Measurements from ENCODE around the gene CNNM3.

The CNNM3 gene

DNA sequence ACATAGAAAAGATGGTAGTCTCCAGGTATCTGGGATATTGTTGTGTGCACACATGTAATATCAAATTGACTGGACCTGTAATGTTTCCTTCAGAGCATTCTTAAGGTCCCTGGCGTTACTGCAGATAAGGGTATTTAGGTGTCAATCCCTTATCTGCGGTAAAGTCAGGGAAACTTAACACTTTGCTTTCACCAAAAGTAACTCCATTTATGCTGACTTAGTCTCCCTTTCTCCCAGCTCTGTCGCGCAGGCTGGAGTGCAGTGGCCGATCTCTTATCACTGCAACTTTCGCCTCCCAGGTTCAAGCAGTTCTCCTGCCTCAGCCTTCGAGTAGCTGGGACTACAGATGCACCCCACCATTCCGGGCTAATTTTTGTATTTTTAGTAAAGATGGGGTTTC, 1.8 kb downstream of the CNNM3 start:
- H3K27me3 ChIP-seq (ENCODE audit: control insufficient read depth in 5 of 5, insufficient read depth in 4 of 5, low read length in 5 of 5), result no peaks in the 10 kb centered on the region
- H3K4me1 ChIP-seq (ENCODE audit: control insufficient read depth in 5 of 5, insufficient read depth in 5 of 5, low read length in 5 of 5), result peaks cover 7 to 40% (median 33%) of the 10 kb centered on the region in 5 donors
- peaks cover 0 to 13% (median 3%) of the 10 kb centered on the region in 5 donors for H3K36me3 ChIP-seq (ENCODE audit: control insufficient read depth in 5 of 5, insufficient read depth in 5 of 5, low read length in 5 of 5)
- no peak overlapping the region for H3K9ac ChIP-seq (ENCODE audit: low read length in 5 of 5)
- H3K27ac ChIP-seq (ENCODE audit: low read depth, low read length), result no peak overlapping the region
- peak overlapping the region in 3 of 5 donors; percentile 70 to 82 (median 75) for H3K4me3 ChIP-seq (ENCODE audit: low read depth in 1 of 5, low read length in 5 of 5)
- no peaks in the 10 kb centered on the region for H3K9me3 ChIP-seq (ENCODE audit: control insufficient read depth in 5 of 5, low read length in 5 of 5)

DNA sequence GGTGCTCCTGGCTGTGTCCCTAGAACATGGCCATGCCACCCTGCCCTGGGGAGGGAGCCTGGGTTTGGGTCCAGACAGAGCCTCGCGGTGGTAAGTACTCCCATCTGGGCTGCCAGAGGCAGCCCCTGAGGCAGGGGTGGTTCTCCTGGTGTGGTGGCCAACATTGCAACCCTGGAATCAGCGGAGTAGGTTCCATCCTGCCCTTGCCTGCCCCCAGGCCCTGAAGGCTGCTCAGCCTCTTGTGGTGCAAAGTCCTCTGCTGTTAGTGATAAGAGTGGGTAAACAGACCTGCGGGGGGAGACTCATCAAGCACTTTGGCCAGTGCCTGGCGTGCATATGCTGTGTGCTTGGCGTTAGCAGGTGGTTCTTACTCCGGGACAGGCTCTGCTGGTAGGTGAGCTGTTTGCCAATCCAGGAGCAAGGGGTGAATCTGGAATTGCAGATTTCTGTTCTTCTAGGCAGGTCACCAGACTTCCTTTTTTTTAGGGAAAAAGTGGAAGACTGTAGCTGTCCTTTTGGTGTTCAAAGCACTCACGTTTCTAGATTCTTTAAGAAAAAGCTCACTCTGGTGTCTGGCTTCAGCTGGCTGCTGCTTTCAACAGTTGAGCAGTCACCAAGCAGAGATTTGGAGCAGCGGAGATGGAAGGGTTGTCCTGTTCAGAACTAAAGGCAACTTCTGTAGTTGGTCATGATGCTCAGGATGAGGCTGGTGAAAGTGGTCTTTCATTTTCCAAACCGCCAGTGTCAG, 3.2 kb downstream of the CNNM3 start:
- Histone ChIP-seq H3K9me3 (ENCODE audit: control insufficient read depth in 5 of 5, low read length in 5 of 5) (no peaks in the 10 kb centered on the region), H3K9ac (ENCODE audit: low read length in 5 of 5) (peak overlapping the region in 1 of 5 donors; percentile 28), H3K4me1 (ENCODE audit: control insufficient read depth in 5 of 5, insufficient read depth in 5 of 5, low read length in 5 of 5) (peaks cover 7 to 41% (median 40%) of the 10 kb centered on the region in 5 donors), H3K36me3 (ENCODE audit: control insufficient read depth in 5 of 5, insufficient read depth in 5 of 5, low read length in 5 of 5) (peaks cover 0 to 21% (median 4%) of the 10 kb centered on the region in 5 donors), H3K4me3 (ENCODE audit: low read depth in 1 of 5, low read length in 5 of 5) (no peak overlapping the region), H3K27ac (ENCODE audit: low read depth, low read length) (no peak overlapping the region), H3K27me3 (ENCODE audit: control insufficient read depth in 5 of 5, insufficient read depth in 4 of 5, low read length in 5 of 5) (no peaks in the 10 kb centered on the region)

DNA sequence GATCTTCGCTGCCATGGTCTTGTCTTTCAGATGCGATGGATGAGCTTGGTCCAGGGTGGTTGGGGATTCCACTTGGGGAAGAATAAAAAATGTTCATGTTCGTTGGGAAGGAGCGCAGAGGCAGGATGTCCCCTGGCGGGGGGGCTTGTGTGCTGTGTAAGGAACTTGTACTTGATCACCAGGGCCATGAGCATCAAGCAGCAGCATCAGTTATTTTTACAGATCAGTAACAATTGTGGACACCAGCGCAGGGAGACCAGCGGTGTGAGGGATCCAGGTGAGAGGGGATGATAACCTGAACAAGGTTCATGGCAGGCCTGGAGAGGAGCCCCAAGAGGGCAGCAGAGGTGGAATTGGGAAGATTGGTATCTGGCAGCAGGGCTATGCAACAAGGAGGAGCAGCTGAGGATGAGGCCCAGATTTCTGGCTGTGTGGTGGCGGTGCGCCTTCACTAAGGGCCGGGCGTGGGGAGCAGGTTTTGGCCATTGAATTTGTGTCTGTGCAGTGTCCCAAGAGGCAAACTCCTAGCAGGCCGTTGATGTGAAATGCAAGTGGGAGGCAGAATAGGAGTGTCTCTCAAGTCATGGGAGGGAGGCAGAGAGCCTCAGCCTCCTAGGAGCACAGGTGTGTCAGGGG, 3.9 kb downstream of the CNNM3 start:
- Histone ChIP-seq H3K27me3 (ENCODE audit: control insufficient read depth in 5 of 5, insufficient read depth in 4 of 5, low read length in 5 of 5) (no peaks in the 10 kb centered on the region), H3K9ac (ENCODE audit: low read length in 5 of 5) (no peak overlapping the region), H3K27ac (ENCODE audit: low read depth, low read length) (no peak overlapping the region), H3K4me3 (ENCODE audit: low read depth in 1 of 5, low read length in 5 of 5) (no peak overlapping the region), H3K36me3 (ENCODE audit: control insufficient read depth in 5 of 5, insufficient read depth in 5 of 5, low read length in 5 of 5) (peaks cover 0 to 27% (median 7%) of the 10 kb centered on the region in 5 donors), H3K9me3 (ENCODE audit: control insufficient read depth in 5 of 5, low read length in 5 of 5) (no peaks in the 10 kb centered on the region), H3K4me1 (ENCODE audit: control insufficient read depth in 5 of 5, insufficient read depth in 5 of 5, low read length in 5 of 5) (peaks cover 7 to 41% (median 40%) of the 10 kb centered on the region in 5 donors)

DNA sequence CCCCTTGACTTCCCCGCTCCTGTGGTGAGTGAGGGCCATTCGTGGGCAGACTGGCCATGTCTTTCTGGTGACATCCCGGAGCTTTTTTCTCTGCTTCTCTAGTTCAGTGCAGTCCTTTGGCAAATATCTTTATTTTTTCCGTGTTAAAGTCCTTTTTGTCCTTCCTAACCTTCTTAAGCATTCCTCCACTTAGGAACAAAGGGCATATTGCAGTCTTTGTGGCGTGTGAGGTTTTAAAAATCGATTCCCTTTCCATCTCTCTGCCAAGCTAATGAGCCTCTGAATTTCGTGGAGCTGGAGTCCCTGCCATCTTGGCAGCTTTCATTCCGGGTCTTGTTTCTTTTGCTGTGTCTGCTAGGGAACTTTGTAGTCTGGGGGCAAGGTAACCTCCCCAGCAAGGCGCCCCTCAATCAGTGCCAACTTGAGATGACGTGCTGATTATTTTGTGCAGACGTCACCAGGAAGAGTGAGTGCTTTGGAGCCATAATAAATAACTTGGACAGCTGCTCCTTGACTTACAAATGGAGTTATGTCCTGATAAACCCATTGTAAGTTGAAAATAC, 5.1 kb downstream of the CNNM3 start:
- Histone ChIP-seq H3K36me3 (ENCODE audit: control insufficient read depth in 5 of 5, insufficient read depth in 5 of 5, low read length in 5 of 5) (peaks cover 0 to 37% (median 18%) of the 10 kb centered on the region in 5 donors), H3K9me3 (ENCODE audit: control insufficient read depth in 5 of 5, low read length in 5 of 5) (no peaks in the 10 kb centered on the region), H3K4me3 (ENCODE audit: low read depth in 1 of 5, low read length in 5 of 5) (no peak overlapping the region), H3K27ac (ENCODE audit: low read depth, low read length) (no peak overlapping the region), H3K27me3 (ENCODE audit: control insufficient read depth in 5 of 5, insufficient read depth in 4 of 5, low read length in 5 of 5) (no peaks in the 10 kb centered on the region), H3K4me1 (ENCODE audit: control insufficient read depth in 5 of 5, insufficient read depth in 5 of 5, low read length in 5 of 5) (peaks cover 7 to 35% (median 32%) of the 10 kb centered on the region in 5 donors), H3K9ac (ENCODE audit: low read length in 5 of 5) (no peak overlapping the region)

DNA sequence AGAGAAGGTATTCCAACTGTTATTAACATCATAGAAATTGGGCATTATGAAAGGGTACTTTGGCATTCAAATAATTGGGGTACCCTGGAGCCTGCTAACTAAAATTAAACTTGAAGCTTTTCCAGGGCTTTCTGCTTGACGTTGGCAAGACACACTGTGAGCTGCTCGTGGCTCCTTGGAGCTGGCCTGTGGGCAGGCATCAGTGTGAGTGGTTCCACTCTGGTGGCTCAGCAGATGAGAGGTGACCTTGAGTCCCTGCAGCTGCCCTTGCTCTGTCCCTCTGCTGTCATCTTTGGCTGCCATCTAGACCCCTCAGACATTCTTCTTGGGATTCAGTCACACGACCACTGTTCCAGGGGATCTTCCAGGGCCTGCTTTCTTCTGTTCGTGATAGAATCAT, 6.7 kb downstream of the CNNM3 start:
- no peak overlapping the region for H3K9ac ChIP-seq (ENCODE audit: low read length in 5 of 5)
- H3K27me3 ChIP-seq (ENCODE audit: control insufficient read depth in 5 of 5, insufficient read depth in 4 of 5, low read length in 5 of 5), result no peaks in the 10 kb centered on the region
- peaks cover 0 to 51% (median 30%) of the 10 kb centered on the region in 5 donors for H3K36me3 ChIP-seq (ENCODE audit: control insufficient read depth in 5 of 5, insufficient read depth in 5 of 5, low read length in 5 of 5)
- no peaks in the 10 kb centered on the region for H3K9me3 ChIP-seq (ENCODE audit: control insufficient read depth in 5 of 5, low read length in 5 of 5)
- H3K27ac ChIP-seq (ENCODE audit: low read depth, low read length), result no peak overlapping the region
- H3K4me3 ChIP-seq (ENCODE audit: low read depth in 1 of 5, low read length in 5 of 5), result no peak overlapping the region
- H3K4me1 ChIP-seq (ENCODE audit: control insufficient read depth in 5 of 5, insufficient read depth in 5 of 5, low read length in 5 of 5), result peaks cover 4 to 27% (median 21%) of the 10 kb centered on the region in 5 donors

DNA sequence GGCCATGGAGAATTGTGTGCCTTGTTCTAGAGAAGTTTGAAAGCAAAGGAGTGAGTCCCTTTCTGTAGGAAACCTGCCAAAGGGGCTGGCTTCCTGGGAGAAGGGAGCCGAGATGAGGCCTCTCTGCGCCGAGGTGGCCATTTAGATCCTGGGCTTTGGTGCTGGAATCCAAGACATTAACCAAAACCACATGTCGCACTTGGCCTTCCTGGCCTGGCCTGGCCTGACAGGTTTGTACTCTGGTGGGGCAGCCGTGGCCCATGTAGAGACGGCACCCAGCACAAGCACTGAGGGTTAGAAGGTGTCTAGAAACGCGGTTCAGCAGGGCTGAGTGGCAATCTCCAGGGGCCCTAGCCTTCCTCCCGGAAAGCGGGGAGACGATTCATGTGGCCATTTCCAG, 7.1 kb downstream of the CNNM3 start:
- no peaks in the 10 kb centered on the region for H3K27me3 ChIP-seq (ENCODE audit: control insufficient read depth in 5 of 5, insufficient read depth in 4 of 5, low read length in 5 of 5)
- no peaks in the 10 kb centered on the region for H3K9me3 ChIP-seq (ENCODE audit: control insufficient read depth in 5 of 5, low read length in 5 of 5)
- H3K4me3 ChIP-seq (ENCODE audit: low read depth in 1 of 5, low read length in 5 of 5), result no peak overlapping the region
- no peak overlapping the region for H3K27ac ChIP-seq (ENCODE audit: low read depth, low read length)
- H3K4me1 ChIP-seq (ENCODE audit: control insufficient read depth in 5 of 5, insufficient read depth in 5 of 5, low read length in 5 of 5), result peaks cover 4 to 23% (median 18%) of the 10 kb centered on the region in 5 donors
- H3K36me3 ChIP-seq (ENCODE audit: control insufficient read depth in 5 of 5, insufficient read depth in 5 of 5, low read length in 5 of 5), result peaks cover 0 to 55% (median 35%) of the 10 kb centered on the region in 5 donors
- H3K9ac ChIP-seq (ENCODE audit: low read length in 5 of 5), result no peak overlapping the region

DNA sequence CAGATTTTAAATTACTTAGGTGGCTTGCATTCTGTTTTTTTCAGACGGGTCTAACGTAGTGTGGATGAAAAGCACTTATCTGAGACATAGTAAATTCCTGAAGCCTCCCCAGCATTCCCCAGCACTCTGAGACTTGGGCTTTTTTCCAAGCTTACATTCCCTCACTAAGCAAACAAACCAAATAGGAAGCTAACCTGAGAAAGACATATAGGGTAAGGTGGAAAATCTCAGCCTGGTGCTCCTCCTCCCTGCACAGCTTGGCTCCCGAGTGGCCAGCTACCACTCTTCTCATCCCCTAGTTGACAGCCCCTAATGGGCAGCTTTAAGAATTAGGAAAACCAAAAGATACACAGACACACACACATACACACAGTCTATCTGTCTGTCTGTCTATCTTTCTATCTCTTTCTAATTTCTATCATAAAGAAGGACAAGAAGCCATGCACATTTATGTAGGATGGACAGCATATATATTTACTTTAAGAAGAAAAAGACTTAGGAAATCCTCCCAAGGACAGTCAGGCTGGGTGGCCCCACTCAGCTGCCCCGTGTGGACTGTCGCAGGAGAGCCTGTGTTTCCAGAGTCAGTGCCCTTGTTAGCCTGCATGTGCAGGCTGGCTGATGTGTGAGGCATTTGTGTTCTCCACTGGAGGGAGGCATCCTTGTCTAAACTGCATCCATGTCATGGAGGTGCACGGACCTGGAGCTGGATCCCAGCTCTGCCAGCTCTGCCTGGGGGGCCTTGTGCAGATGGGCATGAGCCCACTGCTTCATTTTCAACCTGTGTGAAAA, 8.2 kb downstream of the CNNM3 start:
- Histone ChIP-seq H3K9me3 (ENCODE audit: control insufficient read depth in 5 of 5, low read length in 5 of 5) (no peaks in the 10 kb centered on the region), H3K27me3 (ENCODE audit: control insufficient read depth in 5 of 5, insufficient read depth in 4 of 5, low read length in 5 of 5) (no peaks in the 10 kb centered on the region), H3K27ac (ENCODE audit: low read depth, low read length) (no peak overlapping the region), H3K4me1 (ENCODE audit: control insufficient read depth in 5 of 5, insufficient read depth in 5 of 5, low read length in 5 of 5) (peaks cover 0 to 13% (median 8%) of the 10 kb centered on the region in 5 donors), H3K9ac (ENCODE audit: low read length in 5 of 5) (no peak overlapping the region), H3K36me3 (ENCODE audit: control insufficient read depth in 5 of 5, insufficient read depth in 5 of 5, low read length in 5 of 5) (peaks cover 0 to 60% (median 43%) of the 10 kb centered on the region in 5 donors), H3K4me3 (ENCODE audit: low read depth in 1 of 5, low read length in 5 of 5) (no peak overlapping the region)

DNA sequence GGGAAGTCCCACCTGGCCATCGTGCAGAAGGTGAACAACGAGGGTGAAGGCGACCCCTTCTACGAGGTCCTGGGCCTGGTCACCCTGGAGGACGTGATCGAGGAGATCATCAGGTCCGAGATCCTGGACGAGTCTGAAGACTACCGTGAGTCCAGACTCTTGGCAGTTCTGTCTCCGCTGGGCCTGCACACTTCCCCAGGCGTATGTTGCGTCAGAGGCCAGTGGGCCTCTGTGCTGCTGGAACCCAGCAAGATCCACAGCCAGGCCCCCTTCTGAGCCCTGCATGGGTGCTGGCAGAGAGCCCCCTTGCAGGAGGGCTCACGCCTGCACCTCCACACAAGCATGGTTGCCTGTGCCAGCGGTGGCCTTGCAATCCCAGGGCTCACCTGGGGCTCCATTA, 9.0 kb downstream of the CNNM3 start:
- Histone ChIP-seq H3K4me1 (ENCODE audit: control insufficient read depth in 5 of 5, insufficient read depth in 5 of 5, low read length in 5 of 5) (peaks cover 0 to 7% (median 4%) of the 10 kb centered on the region in 5 donors), H3K9ac (ENCODE audit: low read length in 5 of 5) (no peak overlapping the region), H3K4me3 (ENCODE audit: low read depth in 1 of 5, low read length in 5 of 5) (no peak overlapping the region), H3K36me3 (ENCODE audit: control insufficient read depth in 5 of 5, insufficient read depth in 5 of 5, low read length in 5 of 5) (peaks cover 0 to 66% (median 50%) of the 10 kb centered on the region in 5 donors), H3K27me3 (ENCODE audit: control insufficient read depth in 5 of 5, insufficient read depth in 4 of 5, low read length in 5 of 5) (no peaks in the 10 kb centered on the region), H3K27ac (ENCODE audit: low read depth, low read length) (no peak overlapping the region), H3K9me3 (ENCODE audit: control insufficient read depth in 5 of 5, low read length in 5 of 5) (no peaks in the 10 kb centered on the region)

DNA sequence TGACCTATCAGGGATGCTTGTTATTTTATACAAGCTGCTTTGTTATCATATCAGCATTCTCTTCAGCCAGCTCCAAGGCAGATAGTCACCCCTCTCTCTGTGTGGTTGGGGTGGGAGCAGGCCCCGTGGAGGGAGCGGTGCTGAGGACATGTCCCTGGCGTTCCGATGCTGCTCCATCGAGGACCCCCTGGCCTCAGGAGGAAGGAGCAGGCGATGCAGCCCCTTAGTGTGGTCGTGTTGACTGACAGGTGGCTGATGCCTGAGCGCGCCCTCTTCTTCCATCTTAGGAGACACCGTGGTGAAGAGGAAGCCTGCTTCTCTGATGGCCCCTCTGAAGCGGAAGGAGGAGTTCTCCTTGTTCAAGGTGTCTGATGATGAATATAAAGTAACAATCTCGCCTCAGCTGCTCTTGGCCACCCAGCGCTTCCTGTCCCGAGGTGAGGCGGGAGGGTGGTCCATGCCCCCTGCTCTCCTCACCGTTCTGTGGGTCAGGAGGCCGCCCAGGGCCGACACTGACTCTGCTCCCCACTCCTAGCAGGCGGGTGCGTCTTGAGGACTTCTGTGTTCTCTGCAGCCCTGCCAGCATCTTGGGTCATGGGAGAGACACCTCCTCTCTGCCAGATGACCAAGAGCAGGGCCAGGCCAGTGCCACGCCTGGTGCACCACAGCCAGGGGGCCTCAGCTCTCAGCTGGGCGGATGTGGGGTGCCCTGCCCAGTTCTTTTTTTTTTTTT, 10.6 kb downstream of the CNNM3 start:
- Histone ChIP-seq H3K27ac (ENCODE audit: low read depth, low read length) (no peak overlapping the region), H3K4me1 (ENCODE audit: control insufficient read depth in 5 of 5, insufficient read depth in 5 of 5, low read length in 5 of 5) (peaks cover 0 to 10% (median 5%) of the 10 kb centered on the region in 5 donors), H3K36me3 (ENCODE audit: control insufficient read depth in 5 of 5, insufficient read depth in 5 of 5, low read length in 5 of 5) (peaks cover 0 to 82% (median 63%) of the 10 kb centered on the region in 5 donors), H3K27me3 (ENCODE audit: control insufficient read depth in 5 of 5, insufficient read depth in 4 of 5, low read length in 5 of 5) (no peaks in the 10 kb centered on the region), H3K9me3 (ENCODE audit: control insufficient read depth in 5 of 5, low read length in 5 of 5) (no peaks in the 10 kb centered on the region), H3K4me3 (ENCODE audit: low read depth in 1 of 5, low read length in 5 of 5) (no peak overlapping the region), H3K9ac (ENCODE audit: low read length in 5 of 5) (no peak overlapping the region)
